HG03354 (cell line): Measurements from ENCODE around the gene KRTAP4-7.
"Not testable (repeated sequence)": the region's sequence is repeated elsewhere in the genome, so short reads cannot be mapped to it uniquely, and the experiment has no call there.

ENCODE experiments used
- ATAC-seq: cut with Tn5 transposase; IDR thresholded peaks from one replicate; pipeline ENCODE4 v1.9.1; 2021; ENCODE audit warnings: mild to moderate bottlenecking; ENCODE audit not compliant: unreplicated experiment, poor library complexity, severe bottlenecking

Gene KRTAP4-7

GRCh38 chr17:41084100-41084856 lies at the start of gene KRTAP4-7:
Gene KRTAP4-7 (plus strand): TSS chr17:41084150. CDS start chr17:41084207, 57 bp downstream.
- not testable (repeated sequence) for ATAC-seq

GRCh38 chr17:41034346-41034935 lies 49.5 kb upstream of the KRTAP4-7 start, which contains the start of gene KRTAP1-3:
Gene KRTAP1-3 (minus strand): TSS chr17:41034874. CDS start chr17:41034821, 53 bp downstream.
- ATAC-seq = not testable (repeated sequence)

GRCh38 chr17:41037853-41038350 lies 46.0 kb upstream of the KRTAP4-7 start:
- no peak for ATAC-seq

- ATAC-seq = not testable (repeated sequence)
Observed at GRCh38 chr17:41040783-41041571, 43.0 kb upstream of the KRTAP4-7 start, which contains the start of gene KRTAP1-1. Gene KRTAP1-1 (minus strand): TSS chr17:41041450. CDS start chr17:41041397, 53 bp downstream.

GRCh38 chr17:41042953-41043352 lies 41.0 kb upstream of the KRTAP4-7 start:
- ATAC-seq = no peak

GRCh38 chr17:41046735-41047465 lies 37.0 kb upstream of the KRTAP4-7 start, which contains the start of gene KRTAP2-1:
Gene KRTAP2-1 (minus strand): TSS chr17:41047316. CDS start chr17:41047267, 49 bp downstream.
- not testable (repeated sequence) for ATAC-seq

GRCh38 chr17:41048441-41048840 lies 35.5 kb upstream of the KRTAP4-7 start:
- no peak for ATAC-seq

GRCh38 chr17:41049110-41049509 lies 34.8 kb upstream of the KRTAP4-7 start:
- ATAC-seq = no peak

- no peak for ATAC-seq
Observed at GRCh38 chr17:41052566-41052965, 31.4 kb upstream of the KRTAP4-7 start.

- no peak for ATAC-seq
Observed at GRCh38 chr17:41054025-41054424, 29.9 kb upstream of the KRTAP4-7 start.

- ATAC-seq = not testable (repeated sequence)
Observed at GRCh38 chr17:41054556-41054955, 29.4 kb upstream of the KRTAP4-7 start.

- not testable (repeated sequence) for ATAC-seq
Observed at GRCh38 chr17:41055130-41055529, 28.8 kb upstream of the KRTAP4-7 start, which contains the start of gene KRTAP2-2. Gene KRTAP2-2 (minus strand): TSS chr17:41055230. CDS start chr17:41055211, 19 bp downstream.

GRCh38 chr17:41057547-41057946 lies 26.4 kb upstream of the KRTAP4-7 start:
- no peak for ATAC-seq

GRCh38 chr17:41058741-41059140 lies 25.2 kb upstream of the KRTAP4-7 start:
- ATAC-seq = no peak

GRCh38 chr17:41059276-41060051 lies 24.5 kb upstream of the KRTAP4-7 start:
- ATAC-seq = not testable (repeated sequence)

- ATAC-seq = no peak
Observed at GRCh38 chr17:41060052-41060604, 23.8 kb upstream of the KRTAP4-7 start, which contains the start of gene KRTAP2-3. Gene KRTAP2-3 (minus strand): TSS chr17:41060114. CDS start chr17:41060050, 64 bp downstream.

GRCh38 chr17:41061964-41062363 lies 22.0 kb upstream of the KRTAP4-7 start:
- ATAC-seq = no peak

GRCh38 chr17:41063449-41063848 lies 20.5 kb upstream of the KRTAP4-7 start:
- ATAC-seq = no peak
